ENCODE measurements around the gene PSKH1. TPM values are rescaled to one million over a fixed set of nuclear protein-coding genes. Genes with fewer than 3 reads are reported as not detected.

PSKH1 gene
- polyA plus RNA-seq, 2 of the 4 experiments (the other 2 are of a cell fraction), result 15.1 to 15.8 TPM

GRCh38 chr16:67936124-67936879 is 43.2 kb downstream of the PSKH1 start, which contains the start of gene PSMB10:
PSMB10 (minus strand) TSS chr16:67936850; CDS start chr16:67936749, 101 bp downstream.
- ATAC-seq (peak; percentile 22 to 37), FAIRE-seq (no peak), DNase-seq (ENCODE audit: low read depth in 1 of 2, low spot score in 1 of 2) (peak in 1 of 2 experiments; percentile 54)
- Histone ChIP-seq H3K9me3 (no peaks in the 10 kb centered on the region), H3K4me1 (peaks cover 16% of the 10 kb centered on the region; the same call in 2 of the 3 replicates), H3K4me3 (peak within 1 kb of the TSS; percentile 76), H3K27ac (peak within 1 kb of the TSS; percentile 88 to 96), H3K4me2 (peak within 1 kb of the TSS; percentile 88)
- 0% methylated on average over 37 of the region's 54 CpGs for WGBS (ENCODE audit: missing lambda C conversion rate)
- CTCF ChIA-PET, result interaction anchor here (1.0 to 22.2 kb wide), 12 partner anchors 8 to 413 kb away, joined by 3 to 370 read pairs (median 6); partner anchors contain the start of genes EDC4 and NRN1L
- 0 out of 5 replicates have a peak, but pooled peaks of 1 of the 2 experiments have one; percentile 14 for TF ChIP-seq RAD21 (conservative IDR thresholded peaks at IDR 0.05 in 1 of 2, IDR thresholded peaks at IDR 0.05 in 1 of 2)
- 0 out of 2 replicates have a peak, but pooled peaks have one; percentile 43 for TF ChIP-seq PHF8 (IDR thresholded peaks at IDR 0.05; ENCODE audit: borderline replicate concordance, low read depth)
- no peak for TF ChIP-seq TP53 (CRISPR knock-in tag; IDR thresholded peaks at IDR 0.05)
- no peak for TF ChIP-seq HOXB13 (CRISPR knock-in tag; IDR thresholded peaks at IDR 0.05; ENCODE audit: low read depth)
- no peak for TF ChIP-seq ELK1 (IDR thresholded peaks at IDR 0.05; ENCODE audit: low read depth, low read length)
- no peak for TF ChIP-seq ATOH8 (CRISPR knock-in tag; IDR thresholded peaks at IDR 0.05; ENCODE audit: low read depth)
- peak; percentile 82; the same call in 1 of the 2 replicates for TF ChIP-seq POLR2AphosphoS2 (conservative IDR thresholded peaks at IDR 0.05; ENCODE audit: low read length)
- TF ChIP-seq CHD2 (IDR thresholded peaks at IDR 0.05; ENCODE audit: low read length, partially characterized antibody), result peak; percentile 8
- no peak for TF ChIP-seq HEYL (CRISPR knock-in tag; IDR thresholded peaks at IDR 0.05)
- TF ChIP-seq HES2 (IDR thresholded peaks at IDR 0.05), result no peak
- TF ChIP-seq EP300 (IDR thresholded peaks at IDR 0.05), result no peak
- TF ChIP-seq JUNB (IDR thresholded peaks at IDR 0.05), result no peak
- TF ChIP-seq ESRRA (IDR thresholded peaks at IDR 0.05; ENCODE audit: borderline replicate concordance, low read length), result no peak
- TF ChIP-seq JUN (IDR thresholded peaks at IDR 0.05), result peak in 1 of 2 experiments; percentile 3; a peak in 2 of 5 replicates
- no peak for TF ChIP-seq GATA3 (IDR thresholded peaks at IDR 0.05; ENCODE audit: borderline replicate concordance)
- no peak for TF ChIP-seq HMGXB4 (CRISPR knock-in tag; IDR thresholded peaks at IDR 0.05; ENCODE audit: borderline replicate concordance)
- 0 out of 2 replicates have a peak, but pooled peaks have one; percentile 36 for TF ChIP-seq RARB (CRISPR knock-in tag; IDR thresholded peaks at IDR 0.05)
- no peak for TF ChIP-seq RFX5 (IDR thresholded peaks at IDR 0.05)
- no peak for TF ChIP-seq BCL3 (IDR thresholded peaks at IDR 0.05)
- TF ChIP-seq REST (IDR thresholded peaks at IDR 0.05), result no peak
- no peak for TF ChIP-seq EHMT2 (IDR thresholded peaks at IDR 0.05; ENCODE audit: low read depth)
- no peak for TF ChIP-seq MAFK (IDR thresholded peaks at IDR 0.05; ENCODE audit: partially characterized antibody)
- TF ChIP-seq FOXS1 (CRISPR knock-in tag; IDR thresholded peaks at IDR 0.05), result no peak
- no peak for TF ChIP-seq ZNF302 (CRISPR knock-in tag; IDR thresholded peaks at IDR 0.05)
- no peak for TF ChIP-seq USF2 (IDR thresholded peaks at IDR 0.05)
- TF ChIP-seq KDM1A (IDR thresholded peaks at IDR 0.05; ENCODE audit: low read depth), result no peak
- no peak; the same call in 1 of the 2 replicates for TF ChIP-seq MAX (IDR thresholded peaks at IDR 0.05)
- no peak for TF ChIP-seq HOXB5 (CRISPR knock-in tag; IDR thresholded peaks at IDR 0.05)
- POLR2A ChIA-PET, result interaction anchor here (0.5 to 1.8 kb wide), 11 partner anchors 8 to 132 kb away, joined by 3 to 9 read pairs (median 4); partner anchors contain the start of genes DDX28, DUS2, RANBP10 and TSNAXIP1
